Panc1 (cell line): ENCODE results near the gene EDEM1. TPM values are rescaled to one million over a fixed set of nuclear protein-coding genes. Genes with fewer than 3 reads are reported as not detected.

Experiments
- ATAC-seq: fragments of 200-7000 bp; cut with Tn5 transposase; 2 replicates; pipeline ENCODE4 v1.9.1; 2020; ENCODE audit warnings: mild to moderate bottlenecking, moderate library complexity
- BruUV-seq: library from RNA; stranded (reverse); fragments of 400-500 nt; replicated peaks from 2 replicates; lab custom pipeline; 2021; lab: Mats Ljungman, UMichigan
- CTCF ChIA-PET: fragments of 300-600 bp; sonication (Branson Sonifier 250); formaldehyde crosslinking; loops from one replicate; lab custom pipeline; 2022; ENCODE audit warnings: antibody characterized with exemption; lab: Charles Lee
- POLR2A ChIA-PET: fragments of 300-600 bp; sonication (Branson Sonifier 250); formaldehyde crosslinking; loops from one replicate; lab custom pipeline; 2022; ENCODE audit warnings: antibody characterized with exemption; lab: Charles Lee
- DNase-seq: peaks from one replicate; pipeline ENCODE4 v3.0.0-alpha.2; 2010; ENCODE audit warnings: low read depth, low spot score
- H3K27ac ChIP-seq: 2 replicates; pipeline ENCODE4 v1.5.1; 2011; ENCODE audit warnings: mild to moderate bottlenecking, low read length, inconsistent platforms
- H3K27me3 ChIP-seq: fragments of 200-500 bp; sonication (Bioruptor generic); 2 replicates; pipeline ENCODE4 v1.6.0; 2014; ENCODE audit warnings: low read length, inconsistent platforms; ENCODE audit not compliant: control insufficient read depth, insufficient read depth
- H3K36me3 ChIP-seq: fragments of 200-500 bp; sonication (Bioruptor generic); 2 replicates; pipeline ENCODE4 v1.5.1; 2014; ENCODE audit warnings: inconsistent platforms, mild to moderate bottlenecking, low read length, moderate library complexity; ENCODE audit not compliant: control insufficient read depth, insufficient read depth
- H3K4me1 ChIP-seq: 2 replicates; pipeline ENCODE4 v1.5.1; 2011; ENCODE audit warnings: inconsistent platforms, mild to moderate bottlenecking, low read length, moderate library complexity; ENCODE audit not compliant: control insufficient read depth, insufficient read depth
- H3K4me3 ChIP-seq, 2 experiments: 2 replicates each; pipeline ENCODE4 v1.5.1; 2011 to 2012; ENCODE audit warnings: low read depth in 2 of 2, low read length in 2 of 2, mild to moderate bottlenecking in 2 of 2, inconsistent platforms in 1 of 2, moderate library complexity in 1 of 2
- H3K9me3 ChIP-seq: fragments of 200-500 bp; sonication (Bioruptor generic); 2 replicates; pipeline ENCODE4 v1.5.1; 2014; ENCODE audit warnings: low read depth, mild to moderate bottlenecking, inconsistent platforms, low read length, moderate library complexity; ENCODE audit not compliant: control insufficient read depth, insufficient read depth
- POLR2AphosphoS5 ChIP-seq: IDR thresholded peaks from 2 replicates; pipeline ENCODE4 v1.6.1; 2012; ENCODE audit warnings: mild to moderate bottlenecking, low read depth, low read length, moderate library complexity
- SIN3A ChIP-seq: IDR thresholded peaks from 2 replicates; pipeline ENCODE4 v1.6.1; 2012; ENCODE audit warnings: low read depth, mild to moderate bottlenecking, low read length, moderate library complexity, borderline replicate concordance; ENCODE audit not compliant: insufficient read depth
- TCF7L2 ChIP-seq: IDR thresholded peaks from 2 replicates; pipeline ENCODE4 v1.6.1; 2011; ENCODE audit warnings: mild to moderate bottlenecking, low read depth, low read length, inconsistent platforms
- in situ Hi-C: cut with HindIII; loops from 2 replicates; pipeline ENCODE4 v1.10.0; 2016; ENCODE audit warnings: low sequenced_read_pairs, low pct_unique_long_range_greater_than_20kb
- intact Hi-C: fragments of 100-400 bp; cut with micrococcal nuclease; formaldehyde crosslinking; loops from one replicate; pipeline ENCODE4 v1.10.0; 2022; ENCODE audit not compliant: unreplicated experiment
- total RNA-seq: library from RNA; stranded (reverse); gene quantifications from one replicate; pipeline ENCODE4 v1.2.1, GENCODE V29; 2021; ENCODE audit not compliant: unreplicated experiment
- TF ChIP-seq, protein P1 (sequence below), 2 experiments: IDR thresholded peaks; 2 replicates each; pipeline ENCODE4 v1.6.1; 2011 to 2012; ENCODE audit warnings: low read depth in 2 of 2, control low read depth in 1 of 2, low read length in 1 of 2, mild to moderate bottlenecking in 1 of 2, moderate library complexity in 1 of 2; ENCODE audit not compliant: insufficient read depth in 1 of 2
- TF ChIP-seq, protein P2 (sequence below): fragments of 450-650 bp; IDR thresholded peaks from 2 replicates; pipeline ENCODE4 v1.5.1; 2017; ENCODE audit warnings: mild to moderate bottlenecking

EDEM1 gene
- total RNA-seq, 1 experiment from 2014 or later: 44.6 TPM

GRCh38 chr3:5190147-5190791 is 2.8 kb downstream of the EDEM1 start:
- H3K4me3 ChIP-seq: no peak overlapping the region; a peak in 2 of 4 replicates
- intact Hi-C loops: no loop called here
- no peaks in the 10 kb centered on the region for H3K27me3 ChIP-seq
- TF ChIP-seq, protein P1, sequence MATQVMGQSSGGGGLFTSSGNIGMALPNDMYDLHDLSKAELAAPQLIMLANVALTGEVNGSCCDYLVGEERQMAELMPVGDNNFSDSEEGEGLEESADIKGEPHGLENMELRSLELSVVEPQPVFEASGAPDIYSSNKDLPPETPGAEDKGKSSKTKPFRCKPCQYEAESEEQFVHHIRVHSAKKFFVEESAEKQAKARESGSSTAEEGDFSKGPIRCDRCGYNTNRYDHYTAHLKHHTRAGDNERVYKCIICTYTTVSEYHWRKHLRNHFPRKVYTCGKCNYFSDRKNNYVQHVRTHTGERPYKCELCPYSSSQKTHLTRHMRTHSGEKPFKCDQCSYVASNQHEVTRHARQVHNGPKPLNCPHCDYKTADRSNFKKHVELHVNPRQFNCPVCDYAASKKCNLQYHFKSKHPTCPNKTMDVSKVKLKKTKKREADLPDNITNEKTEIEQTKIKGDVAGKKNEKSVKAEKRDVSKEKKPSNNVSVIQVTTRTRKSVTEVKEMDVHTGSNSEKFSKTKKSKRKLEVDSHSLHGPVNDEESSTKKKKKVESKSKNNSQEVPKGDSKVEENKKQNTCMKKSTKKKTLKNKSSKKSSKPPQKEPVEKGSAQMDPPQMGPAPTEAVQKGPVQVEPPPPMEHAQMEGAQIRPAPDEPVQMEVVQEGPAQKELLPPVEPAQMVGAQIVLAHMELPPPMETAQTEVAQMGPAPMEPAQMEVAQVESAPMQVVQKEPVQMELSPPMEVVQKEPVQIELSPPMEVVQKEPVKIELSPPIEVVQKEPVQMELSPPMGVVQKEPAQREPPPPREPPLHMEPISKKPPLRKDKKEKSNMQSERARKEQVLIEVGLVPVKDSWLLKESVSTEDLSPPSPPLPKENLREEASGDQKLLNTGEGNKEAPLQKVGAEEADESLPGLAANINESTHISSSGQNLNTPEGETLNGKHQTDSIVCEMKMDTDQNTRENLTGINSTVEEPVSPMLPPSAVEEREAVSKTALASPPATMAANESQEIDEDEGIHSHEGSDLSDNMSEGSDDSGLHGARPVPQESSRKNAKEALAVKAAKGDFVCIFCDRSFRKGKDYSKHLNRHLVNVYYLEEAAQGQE (IDR thresholded peaks at IDR 0.05; ENCODE audit: insufficient read depth in 1 of 2, low read depth in 2 of 2, low read length in 1 of 2): no peak
- TF ChIP-seq, protein P2, sequence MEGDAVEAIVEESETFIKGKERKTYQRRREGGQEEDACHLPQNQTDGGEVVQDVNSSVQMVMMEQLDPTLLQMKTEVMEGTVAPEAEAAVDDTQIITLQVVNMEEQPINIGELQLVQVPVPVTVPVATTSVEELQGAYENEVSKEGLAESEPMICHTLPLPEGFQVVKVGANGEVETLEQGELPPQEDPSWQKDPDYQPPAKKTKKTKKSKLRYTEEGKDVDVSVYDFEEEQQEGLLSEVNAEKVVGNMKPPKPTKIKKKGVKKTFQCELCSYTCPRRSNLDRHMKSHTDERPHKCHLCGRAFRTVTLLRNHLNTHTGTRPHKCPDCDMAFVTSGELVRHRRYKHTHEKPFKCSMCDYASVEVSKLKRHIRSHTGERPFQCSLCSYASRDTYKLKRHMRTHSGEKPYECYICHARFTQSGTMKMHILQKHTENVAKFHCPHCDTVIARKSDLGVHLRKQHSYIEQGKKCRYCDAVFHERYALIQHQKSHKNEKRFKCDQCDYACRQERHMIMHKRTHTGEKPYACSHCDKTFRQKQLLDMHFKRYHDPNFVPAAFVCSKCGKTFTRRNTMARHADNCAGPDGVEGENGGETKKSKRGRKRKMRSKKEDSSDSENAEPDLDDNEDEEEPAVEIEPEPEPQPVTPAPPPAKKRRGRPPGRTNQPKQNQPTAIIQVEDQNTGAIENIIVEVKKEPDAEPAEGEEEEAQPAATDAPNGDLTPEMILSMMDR: no peak
- TF ChIP-seq POLR2AphosphoS5 (no peak), SIN3A (no peak), TCF7L2 (no peak)
- H3K27ac ChIP-seq: no peak overlapping the region
- no peaks in the 10 kb centered on the region for H3K9me3 ChIP-seq
- in situ Hi-C loops: no loop called here
- ChIA-PET POLR2A (no interaction called here), CTCF (no interaction called here)
- TSS peak; percentile 34 for BruUV-seq
- no peak for ATAC-seq
- H3K36me3 ChIP-seq: no peaks in the 10 kb centered on the region; the same call in 1 of the 2 replicates
- peaks cover 26% of the 10 kb centered on the region; the same call in 1 of the 2 replicates for H3K4me1 ChIP-seq
- DNase-seq: no peak

- Histone ChIP-seq H3K4me3 (no peak overlapping the region), H3K27me3 (no peaks in the 10 kb centered on the region), H3K36me3 (no peaks in the 10 kb centered on the region; the same call in 1 of the 2 replicates), H3K27ac (peak overlapping the region; percentile 23; the same call in 1 of the 2 replicates), H3K4me1 (peaks cover 22% of the 10 kb centered on the region; the same call in 1 of the 2 replicates), H3K9me3 (no peaks in the 10 kb centered on the region)
- intact Hi-C loops (no loop called here), in situ Hi-C loops (no loop called here)
- no TSS peak for BruUV-seq
- DNase-seq (no peak), ATAC-seq (no peak)
- ChIA-PET POLR2A (no interaction called here), CTCF (no interaction called here)
- no peak for TF ChIP-seq POLR2AphosphoS5
- no peak for TF ChIP-seq TCF7L2
- TF ChIP-seq, protein P2: no peak
- TF ChIP-seq, protein P1 (IDR thresholded peaks at IDR 0.05; ENCODE audit: insufficient read depth in 1 of 2, low read depth in 2 of 2, low read length in 1 of 2): no peak
- TF ChIP-seq SIN3A: no peak
Measured at GRCh38 chr3:5191555-5192304, 4.2 kb downstream of the EDEM1 start.
